Omental fat pad (tissue), 4 donors: ENCODE results near the gene MXD4. TPM values are rescaled to one million over a fixed set of nuclear protein-coding genes. Genes with fewer than 3 reads are reported as not detected.

ENCODE experiments used
- ATAC-seq: fragments of 150-250 bp; one replicate; pipeline ENCODE4 v1.9.1; 2016; ENCODE audit warnings: mild to moderate bottlenecking, moderate library complexity; ENCODE audit not compliant: low FRiP score
- DNase-seq: peaks from one replicate; pipeline ENCODE4 v3.0.0-alpha.2; 2019; ENCODE audit warnings: low spot score
- total RNA-seq, 4 donors: library from RNA; depleted of rRNA; stranded (reverse); fragments of >200 nt; gene quantifications; one replicate each; pipeline ENCODE4 v1.1.0, GENCODE V29; 2016
- TF ChIP-seq, protein P1 (sequence below), 3 donors: fragments of 450-650 bp; IDR thresholded peaks; one replicate each; pipeline ENCODE4 v1.5.1; 2016 to 2017; ENCODE audit warnings: antibody characterized with exemption in 3 of 3, mild to moderate bottlenecking in 3 of 3, moderate library complexity in 2 of 3

MXD4 gene
- total RNA-seq, 4 donors from 2014 or later, result 33.7 to 118 (median 59.5) TPM

DNA sequence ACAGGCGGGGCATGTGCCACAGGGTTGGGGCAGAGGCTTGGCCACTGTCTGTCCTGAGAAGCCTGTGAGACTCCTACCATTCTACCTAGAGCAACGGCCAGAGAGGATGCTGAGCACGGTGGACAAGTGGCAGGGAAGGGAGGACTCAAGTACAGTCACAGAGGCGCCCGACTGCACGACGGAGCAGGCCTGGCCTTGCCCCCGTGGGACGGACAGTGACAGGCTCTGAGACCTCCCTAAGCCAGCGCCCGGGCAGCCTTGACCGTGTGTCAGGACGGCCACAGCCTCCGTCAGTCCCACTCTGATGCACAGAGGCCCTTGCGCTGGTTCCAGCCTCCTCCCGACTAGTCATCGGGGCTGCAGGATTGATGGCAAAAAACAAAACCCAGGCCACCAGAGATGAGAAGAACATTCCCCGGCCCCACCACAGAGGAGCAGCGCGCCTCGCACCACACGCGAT lies 36.7 kb upstream of the MXD4 start:
- ATAC-seq, result no peak
- TF ChIP-seq, protein P1, sequence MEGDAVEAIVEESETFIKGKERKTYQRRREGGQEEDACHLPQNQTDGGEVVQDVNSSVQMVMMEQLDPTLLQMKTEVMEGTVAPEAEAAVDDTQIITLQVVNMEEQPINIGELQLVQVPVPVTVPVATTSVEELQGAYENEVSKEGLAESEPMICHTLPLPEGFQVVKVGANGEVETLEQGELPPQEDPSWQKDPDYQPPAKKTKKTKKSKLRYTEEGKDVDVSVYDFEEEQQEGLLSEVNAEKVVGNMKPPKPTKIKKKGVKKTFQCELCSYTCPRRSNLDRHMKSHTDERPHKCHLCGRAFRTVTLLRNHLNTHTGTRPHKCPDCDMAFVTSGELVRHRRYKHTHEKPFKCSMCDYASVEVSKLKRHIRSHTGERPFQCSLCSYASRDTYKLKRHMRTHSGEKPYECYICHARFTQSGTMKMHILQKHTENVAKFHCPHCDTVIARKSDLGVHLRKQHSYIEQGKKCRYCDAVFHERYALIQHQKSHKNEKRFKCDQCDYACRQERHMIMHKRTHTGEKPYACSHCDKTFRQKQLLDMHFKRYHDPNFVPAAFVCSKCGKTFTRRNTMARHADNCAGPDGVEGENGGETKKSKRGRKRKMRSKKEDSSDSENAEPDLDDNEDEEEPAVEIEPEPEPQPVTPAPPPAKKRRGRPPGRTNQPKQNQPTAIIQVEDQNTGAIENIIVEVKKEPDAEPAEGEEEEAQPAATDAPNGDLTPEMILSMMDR (IDR thresholded peaks at IDR 0.05), result no peak
- DNase-seq, result no peak

DNA sequence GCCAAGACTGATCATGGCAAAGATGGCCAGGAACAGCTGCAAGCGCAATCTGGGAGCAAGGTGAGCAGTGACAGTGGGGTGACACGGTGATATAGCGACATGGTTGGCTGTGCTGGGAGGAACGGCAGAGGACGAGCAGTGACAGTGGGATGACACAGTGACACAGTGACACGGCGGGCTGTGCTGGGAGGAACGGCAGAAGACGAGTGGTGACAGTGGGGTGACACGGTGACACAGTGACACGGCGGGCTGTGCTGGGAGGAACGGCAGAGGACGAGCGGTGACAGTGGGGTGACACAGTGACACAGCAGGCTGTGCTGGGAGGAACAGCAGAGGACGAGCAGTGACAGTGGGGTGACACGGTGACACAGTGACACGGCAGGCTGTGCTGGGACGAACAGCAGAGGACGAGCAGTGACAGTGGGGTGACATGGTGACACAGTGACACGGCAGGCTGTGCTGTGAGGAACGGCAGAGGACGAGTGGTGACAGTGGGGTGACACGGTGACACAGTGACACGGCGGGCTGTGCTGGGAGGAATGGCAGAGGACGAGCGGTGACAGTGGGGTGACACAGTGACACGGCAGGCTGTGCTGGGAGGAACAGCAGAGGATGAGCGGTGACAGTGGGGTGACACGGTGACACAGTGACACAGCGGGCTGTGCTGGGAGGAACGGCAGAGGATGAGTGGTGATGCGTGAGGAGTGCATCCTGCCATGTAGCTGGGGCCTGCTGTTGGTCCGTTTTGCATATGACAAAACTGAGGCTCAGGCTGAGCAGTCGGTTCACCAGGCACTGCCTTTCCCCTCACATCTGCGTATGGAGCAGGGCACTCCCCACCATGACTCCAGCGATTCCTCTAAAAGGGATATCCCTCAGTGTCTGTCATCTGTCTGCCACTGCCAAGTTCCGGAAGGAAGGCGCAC lies 36.0 kb upstream of the MXD4 start:
- ATAC-seq (no peak), DNase-seq (no peak)
- TF ChIP-seq, protein P1 (IDR thresholded peaks at IDR 0.05), result no peak

DNA sequence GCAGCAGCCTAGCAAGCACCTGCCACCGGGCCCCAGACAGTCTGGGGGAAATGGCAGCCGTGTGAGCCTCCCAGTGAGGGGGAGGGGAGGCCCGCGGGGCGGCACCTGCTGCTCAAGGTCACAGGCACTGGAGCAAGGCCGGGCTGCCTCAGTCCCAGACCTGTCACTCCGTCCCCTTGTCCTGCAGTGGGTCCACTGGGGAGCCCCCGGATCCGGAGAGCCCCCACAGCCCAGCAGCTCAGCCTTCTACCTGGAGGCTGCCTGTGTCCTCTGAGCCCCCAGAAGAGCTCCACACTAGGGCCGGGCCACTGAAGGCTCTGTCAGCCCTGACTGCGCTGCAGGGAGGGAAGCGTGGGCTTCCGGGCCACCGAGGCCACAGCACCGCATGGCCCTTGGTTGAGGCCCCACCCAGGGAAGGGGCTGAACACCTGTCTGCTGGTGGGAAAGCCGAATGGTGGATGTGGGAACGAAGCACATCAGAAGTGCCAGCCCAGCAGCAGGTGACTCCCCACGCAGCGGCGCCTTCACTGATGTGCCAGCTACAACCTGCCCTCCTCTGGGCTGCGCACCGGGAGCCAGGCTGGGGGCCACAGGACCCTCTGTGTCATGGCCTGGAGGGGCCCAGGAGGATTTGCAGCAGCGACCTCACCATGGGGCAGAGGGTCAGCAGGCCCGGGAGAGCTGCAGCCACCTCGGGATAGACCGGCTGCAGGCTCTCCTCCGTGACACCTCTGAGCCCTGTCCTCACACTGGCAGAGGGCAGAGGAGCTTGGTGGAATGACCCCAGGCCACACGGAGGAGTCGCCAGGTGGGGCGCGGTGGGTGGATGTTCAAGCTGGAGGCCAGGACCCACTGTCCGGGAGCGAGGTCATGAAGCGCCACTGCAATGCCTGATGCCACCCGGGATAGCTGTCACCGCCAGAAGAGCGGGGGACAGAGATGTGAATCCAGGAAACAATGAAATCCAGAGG lies 35.0 kb upstream of the MXD4 start:
- TF ChIP-seq, protein P1 (IDR thresholded peaks at IDR 0.05), result no peak
- ATAC-seq, result no peak
- DNase-seq, result no peak

DNA sequence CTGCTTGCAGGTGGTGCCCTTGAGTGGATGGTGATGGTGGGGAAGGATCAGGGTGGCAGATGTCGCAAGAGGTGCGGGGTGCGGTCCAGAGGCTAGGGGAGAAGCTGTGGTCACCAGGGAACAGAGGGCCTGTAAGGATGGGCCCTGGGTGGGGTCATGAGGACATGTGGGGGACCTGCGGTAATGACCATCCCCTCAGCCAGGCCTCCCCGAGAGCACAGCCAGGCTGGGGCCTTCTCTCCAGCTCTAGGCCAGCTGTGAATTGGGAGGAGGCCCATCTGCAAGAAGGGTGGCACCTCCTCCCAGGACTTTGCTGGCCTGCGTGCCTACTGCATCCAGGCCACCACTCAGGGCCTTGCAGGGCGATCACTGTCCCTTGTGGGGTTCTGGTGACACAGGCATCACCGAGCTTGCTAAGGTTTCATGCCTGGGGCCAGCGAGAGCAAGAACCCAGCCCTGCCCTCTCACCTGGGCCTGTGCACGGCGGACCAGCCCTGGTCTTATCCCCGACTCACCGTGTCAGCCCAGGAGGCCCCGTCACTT lies 34.1 kb upstream of the MXD4 start:
- DNase-seq (no peak), ATAC-seq (no peak)
- TF ChIP-seq, protein P1 (IDR thresholded peaks at IDR 0.05), result no peak

DNA sequence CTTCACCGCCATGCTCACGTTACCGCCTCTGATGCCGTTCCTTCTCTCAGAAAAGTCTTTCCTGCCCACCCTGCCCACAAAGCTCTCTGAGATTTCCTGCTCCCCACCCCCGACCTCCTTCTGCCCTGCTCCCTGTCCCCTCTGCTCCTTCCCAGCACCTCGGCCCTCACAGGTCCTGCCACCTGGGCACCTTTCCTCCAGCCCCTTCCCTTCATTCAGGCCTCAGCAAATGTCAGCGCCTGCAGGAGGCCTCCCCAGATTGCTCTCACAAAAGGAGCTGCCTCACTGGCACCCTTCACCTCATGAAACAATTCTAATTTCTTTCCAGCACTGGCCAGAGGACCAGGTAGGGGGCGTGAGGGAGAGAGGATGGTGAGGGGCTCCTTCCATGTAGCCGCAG lies 33.6 kb upstream of the MXD4 start:
- DNase-seq, result no peak
- TF ChIP-seq, protein P1 (IDR thresholded peaks at IDR 0.05), result no peak
- ATAC-seq, result no peak

DNA sequence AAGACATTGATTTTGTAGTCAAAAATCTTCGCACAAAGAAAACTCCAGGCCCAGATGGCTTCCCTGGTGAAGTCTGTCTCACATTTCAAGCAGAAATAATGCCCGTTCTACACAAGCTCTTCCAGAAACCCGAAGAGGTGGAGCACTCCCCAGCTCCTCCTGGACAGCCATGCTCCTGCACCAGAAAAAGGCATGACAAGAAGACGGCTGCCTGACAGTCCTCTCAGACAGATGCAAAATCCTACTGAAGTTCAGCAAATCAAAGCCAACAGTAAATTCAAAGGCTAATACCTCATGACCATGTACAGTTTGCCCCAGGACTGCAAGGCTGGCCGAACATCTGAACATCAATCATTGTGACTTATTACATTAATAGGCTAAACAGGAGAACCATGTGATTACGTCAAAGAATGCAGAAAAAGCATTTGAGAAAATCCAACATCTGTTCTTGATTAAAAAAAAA lies 30.8 kb upstream of the MXD4 start:
- no peak for DNase-seq

More for the DNA sequence above, 30.8 kb upstream of the MXD4 start:
- no peak for ATAC-seq
- TF ChIP-seq, protein P1 (IDR thresholded peaks at IDR 0.05), result no peak
